ENCODE measurements around the gene CCT3.

CCT3 gene

GRCh38 chr1:156276966-156277381 is 61.1 kb downstream of the CCT3 start:
- DNase-seq (ENCODE audit: low read depth) = no peak

DNA sequence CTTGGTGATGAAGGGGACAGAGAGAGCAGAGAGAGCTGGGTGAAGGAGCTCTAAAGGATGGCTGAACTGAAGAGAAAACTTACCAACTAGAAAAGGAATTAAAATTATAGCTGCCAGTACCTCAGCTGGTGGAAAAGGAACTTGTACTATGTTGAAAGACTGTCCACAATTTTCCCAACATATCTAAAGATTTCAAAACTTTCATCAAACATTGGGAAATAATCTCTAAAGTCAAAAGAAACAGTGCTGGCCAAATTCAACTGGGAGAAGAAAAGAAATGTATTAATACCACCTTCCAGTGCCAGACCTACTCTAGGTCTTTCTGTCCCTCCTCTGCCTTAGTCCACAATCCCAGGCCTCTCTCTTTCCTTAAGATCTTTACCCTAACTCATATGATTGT is 61.6 kb downstream of the CCT3 start:
- DNase-seq (ENCODE audit: low read depth) = no peak

DNA sequence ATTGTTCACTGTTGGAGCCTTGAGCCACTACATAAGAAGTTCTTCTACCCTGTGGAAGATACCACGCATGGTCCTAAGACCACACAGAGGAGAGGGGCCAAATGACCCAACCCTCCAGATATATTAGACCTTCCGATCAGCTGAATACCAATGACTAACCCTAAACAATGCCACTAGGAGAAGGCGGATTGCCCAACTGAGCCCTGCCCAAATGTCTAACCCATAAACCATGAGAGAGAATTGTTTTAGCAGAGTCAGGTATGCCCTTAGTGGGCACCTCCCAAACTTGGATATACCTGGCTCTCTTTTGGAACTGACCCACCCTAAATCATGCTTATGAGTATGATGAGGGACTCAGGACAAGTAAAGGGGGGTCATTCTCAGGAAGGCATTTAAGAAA is 67.8 kb downstream of the CCT3 start:
- no peak for DNase-seq (ENCODE audit: low read depth)

- DNase-seq (ENCODE audit: low read depth) = no peak
Observed at GRCh38 chr1:156268336-156268735, 69.8 kb downstream of the CCT3 start.

- no peak for DNase-seq (ENCODE audit: low read depth)
Observed at GRCh38 chr1:156266051-156266450, 72.0 kb downstream of the CCT3 start.

GRCh38 chr1:156263288-156263655 is 74.8 kb downstream of the CCT3 start:
- no peak for DNase-seq (ENCODE audit: low read depth)

GRCh38 chr1:156262461-156263287 is 75.4 kb downstream of the CCT3 start:
- no peak for DNase-seq (ENCODE audit: low read depth)

DNA sequence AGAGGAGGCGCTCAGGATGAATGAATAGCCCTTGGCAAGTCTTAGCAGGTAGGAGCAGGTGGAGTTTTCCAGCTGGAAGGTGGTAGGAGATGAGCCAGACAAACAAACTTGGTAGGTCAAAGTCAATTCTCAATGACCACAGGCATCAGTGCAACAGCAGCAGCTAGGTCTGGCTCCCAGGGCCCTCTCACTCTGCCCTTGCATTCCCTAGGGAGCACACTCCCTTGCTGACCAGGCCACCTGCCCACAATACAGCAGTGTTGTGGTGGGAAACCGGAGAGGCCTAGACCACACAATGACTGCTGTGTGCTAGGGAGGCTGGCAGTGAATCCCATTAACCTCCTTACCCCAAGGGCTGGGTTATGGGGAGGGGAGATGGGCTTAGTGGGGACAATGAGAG is 77.2 kb downstream of the CCT3 start:
- DNase-seq (ENCODE audit: low read depth) = no peak

DNA sequence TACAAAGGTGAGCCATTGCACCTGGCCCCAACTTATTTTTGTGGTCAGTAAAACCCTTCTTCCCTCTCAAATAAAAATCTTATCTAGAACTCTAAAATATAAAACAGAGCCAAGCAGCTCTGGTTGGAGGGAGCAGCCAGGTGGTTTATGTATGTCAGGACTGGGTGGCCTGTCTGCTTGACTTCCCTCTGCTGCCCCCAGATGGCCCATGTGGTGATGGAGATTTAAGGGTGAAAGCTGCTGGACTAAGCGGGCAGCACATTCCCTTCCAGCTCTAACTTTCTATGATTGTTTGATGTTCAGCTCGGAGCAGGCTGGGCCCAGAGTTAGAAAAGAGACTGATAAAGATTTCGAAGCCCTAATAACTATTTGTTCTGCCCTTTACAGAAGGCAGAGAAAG is 78.3 kb downstream of the CCT3 start:
- DNase-seq (ENCODE audit: low read depth) = no peak

All from activated T-cell treated with anti-CD3 and anti-CD28 coated beads for 24 hours (primary cell).